K562 (cell line): ENCODE data around the gene MATN1. TPM values are rescaled to one million over a fixed set of nuclear protein-coding genes. Genes with fewer than 3 reads are reported as not detected.

Experiments used
- ARID1B ChIP-seq: fragments of 450-650 bp; IDR thresholded peaks from 2 replicates; pipeline ENCODE4 v1.6.1; 2016; ENCODE audit warnings: antibody characterized with exemption, mild to moderate bottlenecking, inconsistent platforms
- ARID3B ChIP-seq: fragments of 250-450 bp; sonication (Bioruptor Pico); IDR thresholded peaks from 2 replicates; pipeline ENCODE4 v1.4.0; 2020; ENCODE audit warnings: borderline replicate concordance
- HINFP ChIP-seq: fragments of 450-650 bp; conservative IDR thresholded peaks from 2 replicates; pipeline ENCODE4 v1.6.1; 2016; ENCODE audit warnings: missing genetic modification characterization, low read depth, mild to moderate bottlenecking, control low read depth, missing compliant biosample characterization
- L3MBTL2 ChIP-seq: fragments of 450-650 bp; IDR thresholded peaks from 2 replicates; pipeline ENCODE4 v1.6.1; 2016; ENCODE audit warnings: mild to moderate bottlenecking, moderate library complexity
- MAZ ChIP-seq, 2 experiments: fragments of 450-650 bp in 1 of 2; sonication (generic) in 1 of 2; formaldehyde crosslinking; IDR thresholded peaks in 1 of 2; conservative IDR thresholded peaks in 1 of 2; 2 replicates each; pipeline versions ENCODE4 v1.4.0 to v1.5.0; 2020; ENCODE audit warnings: mild to moderate bottlenecking in 1 of 2, missing genetic modification reagents in 1 of 2
- POLR2G ChIP-seq: fragments of 200-400 bp; formaldehyde crosslinking; IDR thresholded peaks from 2 replicates; pipeline ENCODE4 v1.6.1; 2017; ENCODE audit warnings: low read depth, mild to moderate bottlenecking, antibody characterized with exemption, low read length, moderate library complexity
- RBM17 ChIP-seq: fragments of 200-400 bp; formaldehyde crosslinking; IDR thresholded peaks from 2 replicates; pipeline ENCODE4 v1.6.1; 2017; ENCODE audit warnings: low read depth, mild to moderate bottlenecking, low read length, borderline replicate concordance
- RNF2 ChIP-seq: sonication (generic); IDR thresholded peaks from 2 replicates; pipeline ENCODE4 v1.6.1; 2016
- SMAD4 ChIP-seq: fragments of 250-450 bp; sonication (Bioruptor Pico); conservative IDR thresholded peaks from 2 replicates; pipeline ENCODE4 v1.8.0; 2021; ENCODE audit warnings: inconsistent platforms, mild to moderate bottlenecking, moderate library complexity
- STAT6 ChIP-seq: sonication (generic); formaldehyde crosslinking; IDR thresholded peaks from 2 replicates; pipeline ENCODE4 v1.8.1; 2023; ENCODE audit warnings: mild to moderate bottlenecking, missing genetic modification reagents
- TSHZ1 ChIP-seq: fragments of 250-450 bp; sonication (Bioruptor Pico); IDR thresholded peaks from 2 replicates; pipeline ENCODE4 v1.4.0; 2020; ENCODE audit warnings: mild to moderate bottlenecking, moderate library complexity
- USF2 ChIP-seq: sonication (generic); formaldehyde crosslinking; IDR thresholded peaks from 2 replicates; pipeline ENCODE4 v1.5.0; 2020; ENCODE audit warnings: missing genetic modification reagents
- ZBTB17 ChIP-seq: fragments of 450-650 bp; formaldehyde crosslinking; IDR thresholded peaks from 2 replicates; pipeline ENCODE4 v1.4.0; 2020; ENCODE audit warnings: mild to moderate bottlenecking
- ZNF263 ChIP-seq: sonication (generic); formaldehyde crosslinking; IDR thresholded peaks from 2 replicates; pipeline ENCODE4 v1.8.0; 2022; ENCODE audit warnings: mild to moderate bottlenecking, missing genetic modification reagents, borderline replicate concordance
- ZNF41 ChIP-seq: fragments of 250-450 bp; sonication (Bioruptor Pico); conservative IDR thresholded peaks from 2 replicates; pipeline ENCODE4 v1.4.0; 2020; ENCODE audit warnings: mild to moderate bottlenecking
- ZNF584 ChIP-seq: fragments of 200-800 bp; sonication (Bioruptor generic); IDR thresholded peaks from 2 replicates; pipeline ENCODE4 v1.6.1; 2016; ENCODE audit warnings: low read depth, mild to moderate bottlenecking, missing genetic modification characterization, missing compliant biosample characterization
- polyA plus RNA-seq, 8 experiments: library from polyadenylated mRNA; depleted of rRNA in 4 of 8; stranded (reverse) in 5 of 8; unstranded in 3 of 8; fragments of >200 nt; fragmentation: Nextera tagmentation in 2 of 8; fragmentation: Illumina TruSeq in 1 of 8; extraction: Ambion mirVana in 2 of 8; extraction: Trizol in 1 of 8; gene quantifications; 2 replicates each; pipeline versions ENCODE4 v1.2.1 to v1.2.3, GENCODE V29; 2011 to 2014; ENCODE audit warnings: inconsistent platforms in 1 of 8, missing spikeins in 1 of 8
- total RNA-seq, 7 experiments: library from RNA; depleted of rRNA in 6 of 7; stranded (reverse); fragments of >200 nt in 6 of 7; fragmentation: Illumina TruSeq in 2 of 7; extraction: Trizol in 2 of 7; gene quantifications; 2 replicates each; pipeline versions ENCODE4 v1.2.1 to v1.2.3, GENCODE V29; 2011 to 2021; ENCODE audit warnings: low replicate concordance in 1 of 7

The MATN1 gene
- total and polyA plus RNA-seq, 9 of the 15 experiments (the other 6 are each of a cell fraction or from before 2014, with no cell fraction given), result 0.10 to 2.3 (median 1.2) TPM

- no peak for TF ChIP-seq HINFP (tag)
- TF ChIP-seq ZNF41 (CRISPR knock-in tag), result peak; percentile 18; the same call in 1 of the 2 replicates
- TF ChIP-seq USF2 (CRISPR knock-in tag), result no peak
- TF ChIP-seq TSHZ1, result peak; percentile 6; the same call in 1 of the 2 replicates
- TF ChIP-seq RNF2, result peak; percentile 84; the same call in 1 of the 2 replicates
- TF ChIP-seq STAT6 (CRISPR knock-in tag), result 0 out of 2 replicates have a peak, but pooled peaks have one; percentile 22
- TF ChIP-seq MAZ (CRISPR knock-in tag; conservative IDR thresholded peaks at IDR 0.05 in 1 of 2, IDR thresholded peaks at IDR 0.05 in 1 of 2), result peak in 1 of 2 experiments; percentile 75; a peak in 2 of 4 replicates
- peak; percentile 46; the same call in 1 of the 2 replicates for TF ChIP-seq ARID3B (CRISPR knock-in tag)
- TF ChIP-seq ZBTB17 (CRISPR knock-in tag), result peak; percentile 88
- no peak for TF ChIP-seq ARID1B
- no peak; the same call in 1 of the 2 replicates for TF ChIP-seq ZNF263 (CRISPR knock-in tag)
- TF ChIP-seq RBM17, result no peak
- peak; percentile 67; the same call in 1 of the 2 replicates for TF ChIP-seq ZNF584 (CRISPR knock-in tag)
- peak; percentile 80 for TF ChIP-seq L3MBTL2
- peak; percentile 89 for TF ChIP-seq SMAD4
- TF ChIP-seq POLR2G, result peak; percentile 20; the same call in 1 of the 2 replicates
Observed at GRCh38 chr1:30761381-30762151, 38.2 kb upstream of the MATN1 start (continued).
